MM.1S (cell line): Measurements from ENCODE around the gene SUFU.

Experiments
- DNase-seq: peaks from one replicate; pipeline ENCODE4 v3.0.0-alpha.2; 2015
- H2AFZ ChIP-seq: fragments of 300-600 bp; sonication (generic); 2 replicates; pipeline ENCODE4 v1.6.0; 2016; ENCODE audit warnings: antibody characterized with exemption, low read length
- H3F3A ChIP-seq: fragments of 300-600 bp; sonication (generic); 2 replicates; pipeline ENCODE4 v1.6.1; 2016; ENCODE audit warnings: mild to moderate bottlenecking, antibody characterized with exemption, low read length, moderate library complexity, mixed read lengths; ENCODE audit not compliant: insufficient read depth
- H3K27ac ChIP-seq: fragments of 300-600 bp; sonication (generic); 2 replicates; pipeline ENCODE4 v1.5.1; 2016; ENCODE audit warnings: mild to moderate bottlenecking, low read length
- H3K27me3 ChIP-seq: fragments of 300-600 bp; sonication (generic); replicated peaks from 2 replicates; pipeline ENCODE4 v1.6.0; 2016; ENCODE audit warnings: low read length; ENCODE audit not compliant: insufficient read depth
- H3K36me3 ChIP-seq: fragments of 300-600 bp; sonication (generic); replicated peaks from 2 replicates; pipeline ENCODE4 v1.6.1; 2016; ENCODE audit warnings: mild to moderate bottlenecking, low read length, mixed read lengths; ENCODE audit not compliant: insufficient read depth
- H3K4me1 ChIP-seq: fragments of 300-600 bp; sonication (generic); 2 replicates; pipeline ENCODE4 v1.6.1; 2016; ENCODE audit warnings: low read length, mixed read lengths
- H3K4me2 ChIP-seq: fragments of 300-600 bp; sonication (generic); 2 replicates; pipeline ENCODE4 v1.6.0; 2016; ENCODE audit warnings: low read depth, low read length
- H3K4me3 ChIP-seq: fragments of 300-600 bp; sonication (generic); 2 replicates; pipeline ENCODE4 v1.5.1; 2016; ENCODE audit warnings: low read length, mixed read lengths
- H3K79me2 ChIP-seq: fragments of 300-600 bp; sonication (generic); 2 replicates; pipeline ENCODE4 v1.6.1; 2016; ENCODE audit warnings: mixed run types, low read length, mixed read lengths
- H3K9ac ChIP-seq: fragments of 300-600 bp; sonication (generic); 2 replicates; pipeline ENCODE4 v1.6.1; 2016; ENCODE audit warnings: low read length, mixed read lengths
- H3K9me2 ChIP-seq: fragments of 300-600 bp; sonication (generic); replicated peaks from 2 replicates; pipeline ENCODE4 v1.6.1; 2016; ENCODE audit warnings: mild to moderate bottlenecking, low read length, mixed read lengths; ENCODE audit not compliant: insufficient read depth
- H3K9me3 ChIP-seq: fragments of 300-600 bp; sonication (generic); replicated peaks from 2 replicates; pipeline ENCODE4 v1.6.1; 2016; ENCODE audit warnings: mild to moderate bottlenecking, low read length, mixed read lengths; ENCODE audit not compliant: insufficient read depth
- H4K20me1 ChIP-seq: fragments of 300-600 bp; sonication (generic); 2 replicates; pipeline ENCODE4 v1.6.1; 2016; ENCODE audit warnings: mild to moderate bottlenecking, low read length, moderate library complexity, mixed read lengths; ENCODE audit not compliant: insufficient read depth
- CTCF ChIP-seq: fragments of 300-600 bp; sonication (generic); IDR thresholded peaks from 2 replicates; pipeline ENCODE4 v1.5.1; 2016; ENCODE audit warnings: antibody characterized with exemption, low read length, mixed read lengths
- EZH2 ChIP-seq: fragments of 300-600 bp; sonication (generic); optimal IDR thresholded peaks from 2 replicates; pipeline ENCODE3; 2017; ENCODE audit warnings: low read depth, mild to moderate bottlenecking, antibody characterized with exemption, low read length, mixed read lengths
- EZH2phosphoT487 ChIP-seq: fragments of 300-600 bp; sonication (generic); IDR thresholded peaks from 2 replicates; pipeline ENCODE4 v1.6.1; 2018; ENCODE audit warnings: antibody characterized with exemption, low read length

SUFU gene

GRCh38 chr10:102557569-102557968 is 53.8 kb downstream of the SUFU start:
- no peak for DNase-seq
- H4K20me1 ChIP-seq = no peaks in the 10 kb centered on the region
- H3K27me3 ChIP-seq = no peaks in the 10 kb centered on the region
- H2AFZ ChIP-seq = no peak overlapping the region
- no peak overlapping the region for H3K4me2 ChIP-seq
- H3K27ac ChIP-seq = no peak overlapping the region
- H3F3A ChIP-seq = no peaks in the 10 kb centered on the region
- no peaks in the 10 kb centered on the region for H3K36me3 ChIP-seq
- H3K4me3 ChIP-seq = no peak overlapping the region
- H3K9me2 ChIP-seq = no peaks in the 10 kb centered on the region
- TF ChIP-seq EZH2 (no peak), EZH2phosphoT487 (no peak), CTCF (no peak)
- no peaks in the 10 kb centered on the region for H3K9me3 ChIP-seq
- 0 out of 2 replicates have a peak, but pooled peaks cover 3% of the 10 kb centered on the region for H3K4me1 ChIP-seq
- no peaks in the 10 kb centered on the region for H3K79me2 ChIP-seq
- no peak overlapping the region for H3K9ac ChIP-seq

GRCh38 chr10:102559764-102560163 is 56.0 kb downstream of the SUFU start:
- Histone ChIP-seq H4K20me1 (no peaks in the 10 kb centered on the region), H3F3A (no peaks in the 10 kb centered on the region)
- TF ChIP-seq EZH2phosphoT487 (no peak), EZH2 (no peak), CTCF (no peak)

GRCh38 chr10:102564209-102564834 is 60.5 kb downstream of the SUFU start:
- H3K9ac ChIP-seq = no peak overlapping the region
- H3K9me3 ChIP-seq = no peaks in the 10 kb centered on the region
- no peaks in the 10 kb centered on the region for H3K36me3 ChIP-seq
- no peak overlapping the region for H3K4me2 ChIP-seq
- H3K4me3 ChIP-seq = no peak overlapping the region
- no peak overlapping the region for H2AFZ ChIP-seq
- no peaks in the 10 kb centered on the region for H3K4me1 ChIP-seq
- H3K79me2 ChIP-seq = no peaks in the 10 kb centered on the region
- DNase-seq = peak; percentile 21
- no peaks in the 10 kb centered on the region for H3K27me3 ChIP-seq
- no peaks in the 10 kb centered on the region for H3K9me2 ChIP-seq
- H3F3A ChIP-seq = no peaks in the 10 kb centered on the region
- no peaks in the 10 kb centered on the region for H4K20me1 ChIP-seq
- no peak overlapping the region for H3K27ac ChIP-seq
- no peak for TF ChIP-seq CTCF
- no peak for TF ChIP-seq EZH2phosphoT487
- no peak for TF ChIP-seq EZH2

More at GRCh38 chr10:102559764-102560163, 56.0 kb downstream of the SUFU start:
- Histone ChIP-seq H3K9me2 (no peaks in the 10 kb centered on the region), H3K4me2 (no peak overlapping the region), H3K27ac (no peak overlapping the region), H3K9me3 (no peaks in the 10 kb centered on the region), H2AFZ (no peak overlapping the region), H3K36me3 (no peaks in the 10 kb centered on the region), H3K4me3 (no peak overlapping the region), H3K9ac (no peak overlapping the region), H3K27me3 (no peaks in the 10 kb centered on the region), H3K79me2 (no peaks in the 10 kb centered on the region), H3K4me1 (0 out of 2 replicates have a peak, but pooled peaks cover 3% of the 10 kb centered on the region)
- DNase-seq = no peak
